VCaP (cell line): ENCODE results near the gene SULT4A1.

ENCODE experiments used
- H3K27ac ChIP-seq: fragments of 450-650 bp; 2 replicates; pipeline ENCODE4 v1.5.1; 2017
- CTCF ChIP-seq: fragments of 450-650 bp; conservative IDR thresholded peaks from 2 replicates; pipeline ENCODE4 v1.5.1; 2017; ENCODE audit warnings: mild to moderate bottlenecking, moderate library complexity

SULT4A1 gene

GRCh38 chr22:43824724-43825420, 37.4 kb downstream of the SULT4A1 start:
- no peak for TF ChIP-seq CTCF

GRCh38 chr22:43823911-43824665, 38.2 kb downstream of the SULT4A1 start:
- TF ChIP-seq CTCF = no peak
- H3K27ac ChIP-seq = peak overlapping the region; percentile 61

More at GRCh38 chr22:43824724-43825420, 37.4 kb downstream of the SULT4A1 start:
- H3K27ac ChIP-seq = peak overlapping the region; percentile 61; the same call in 1 of the 2 replicates

GRCh38 chr22:43823353-43823908, 38.9 kb downstream of the SULT4A1 start:
- peak overlapping the region; percentile 61 for H3K27ac ChIP-seq
- no peak for TF ChIP-seq CTCF

GRCh38 chr22:43821606-43822425, 40.5 kb downstream of the SULT4A1 start:
- H3K27ac ChIP-seq = no peak overlapping the region
- TF ChIP-seq CTCF = no peak

- H3K27ac ChIP-seq = no peak overlapping the region
- no peak for TF ChIP-seq CTCF
Measured at GRCh38 chr22:43820651-43821305, 41.5 kb downstream of the SULT4A1 start.

GRCh38 chr22:43819931-43820640, 42.2 kb downstream of the SULT4A1 start:
- no peak overlapping the region for H3K27ac ChIP-seq
- no peak for TF ChIP-seq CTCF
